K562 (cell line): Measurements from ENCODE around the gene WWOX. TPM values are rescaled to one million over a fixed set of nuclear protein-coding genes. Genes with fewer than 3 reads are reported as not detected.

Experiments
- ATAC-seq: fragments of 200-7000 bp; cut with Tn5 transposase; 3 replicates; pipeline ENCODE4 v1.9.1; 2020; ENCODE audit warnings: moderate library complexity
- BruUV-seq: library from RNA; stranded (reverse); fragments of 400-500 nt; replicated peaks from 2 replicates; lab custom pipeline; 2021; lab: Mats Ljungman, UMichigan
- CTCF ChIA-PET: fragments of 300-600 bp; formaldehyde crosslinking; extraction: SDS; loops from one replicate; lab custom pipeline; 2021; ENCODE audit warnings: low intra/inter-chr PET ratio; lab: Yijun Ruan, JAX
- POLR2A ChIA-PET: fragments of 300-600, 350-650 bp; sonication (Branson Sonifier 250); formaldehyde crosslinking; extraction: SDS; loops from one replicate; lab custom pipeline; 2021; ENCODE audit warnings: antibody characterized with exemption, inconsistent platforms; lab: Yijun Ruan, JAX
- DNase-seq, 4 experiments: peaks; one replicate each; pipeline versions ENCODE4 v3.0.0 to v3.0.0-alpha.2; 2011 to 2018; ENCODE audit warnings: low spot score in 3 of 4, mixed read lengths in 3 of 4; ENCODE audit errors: extremely low read depth in 1 of 4
- FAIRE-seq: peaks from 2 replicates; lab custom pipeline; 2011; peaks lifted over from hg19 to GRCh38; lab: Jason Lieb, UNC
- H2AFZ ChIP-seq: 2 replicates; pipeline ENCODE4 v1.6.0; 2011; ENCODE audit warnings: low read depth, low read length, control low read depth, inconsistent platforms
- H3K27ac ChIP-seq: fragments of 200-600 bp; 3 replicates; pipeline ENCODE4 v1.8.0; 2011; ENCODE audit warnings: low read depth, mild to moderate bottlenecking, control low read depth, inconsistent platforms, low read length, moderate library complexity, mixed read lengths; ENCODE audit errors: extremely low read depth
- H3K27me3 ChIP-seq, 2 experiments: fragments of 300-600 bp in 1 of 2; 2 replicates in 1 of 2; 3 replicates in 1 of 2; pipeline versions ENCODE4 v1.6.0 to v1.8.0; 2011; ENCODE audit warnings: inconsistent platforms in 2 of 2, low read length in 2 of 2, mild to moderate bottlenecking in 1 of 2, mixed read lengths in 1 of 2, moderate library complexity in 1 of 2; ENCODE audit not compliant: control insufficient read depth in 2 of 2, insufficient read depth in 2 of 2
- H3K36me3 ChIP-seq: fragments of 300-600 bp; 3 replicates; pipeline ENCODE4 v1.8.0; 2011; ENCODE audit warnings: mild to moderate bottlenecking, low read length, inconsistent platforms; ENCODE audit not compliant: control insufficient read depth, insufficient read depth
- H3K4me1 ChIP-seq, 2 experiments: fragments of 200-600 bp in 1 of 2; replicated peaks in 1 of 2; 2 replicates in 1 of 2; 3 replicates in 1 of 2; pipeline versions ENCODE4 v1.5.1 to v1.8.0; 2011; ENCODE audit warnings: inconsistent platforms in 2 of 2, low read length in 2 of 2, mild to moderate bottlenecking in 1 of 2, mixed read lengths in 1 of 2, moderate library complexity in 1 of 2; ENCODE audit not compliant: control insufficient read depth in 2 of 2, insufficient read depth in 2 of 2
- H3K4me2 ChIP-seq: 2 replicates; pipeline ENCODE4 v1.6.1; 2011; ENCODE audit warnings: low read length, control low read depth, inconsistent platforms, mixed read lengths; ENCODE audit not compliant: insufficient read depth
- H3K4me3 ChIP-seq: fragments of 200-600 bp; sonication (generic), shearing (Covaris generic); 2 replicates; pipeline ENCODE4 v1.5.1; 2016; ENCODE audit warnings: control low read depth, inconsistent platforms
- H3K79me2 ChIP-seq: fragments of 200-600 bp; 3 replicates; pipeline ENCODE4 v1.8.0; 2011; ENCODE audit warnings: low read length, inconsistent platforms; ENCODE audit not compliant: control insufficient read depth, insufficient read depth
- H3K9ac ChIP-seq, 2 experiments: 2 replicates each; pipeline versions ENCODE4 v1.6.0 to v1.6.1; 2011; ENCODE audit warnings: low read depth in 2 of 2, low read length in 2 of 2, control low read depth in 1 of 2, inconsistent platforms in 1 of 2, mild to moderate bottlenecking in 1 of 2, mixed read lengths in 1 of 2; ENCODE audit not compliant: insufficient read depth in 1 of 2
- H3K9me1 ChIP-seq: one replicate; pipeline ENCODE4 v1.6.0; 2011; ENCODE audit warnings: inconsistent platforms, mild to moderate bottlenecking, low read length, moderate library complexity; ENCODE audit not compliant: control insufficient read depth, insufficient read depth
- H3K9me3 ChIP-seq: replicated peaks from 2 replicates; pipeline ENCODE4 v1.5.1; 2011; ENCODE audit warnings: low read depth, low read length, inconsistent platforms; ENCODE audit not compliant: control insufficient read depth, insufficient read depth
- H4K20me1 ChIP-seq: replicated peaks from 2 replicates; pipeline ENCODE4 v1.6.1; 2011; ENCODE audit warnings: low read length, inconsistent platforms, mixed read lengths; ENCODE audit not compliant: control insufficient read depth, insufficient read depth
- AFF4 ChIP-seq: sonication (generic); formaldehyde crosslinking; IDR thresholded peaks from 2 replicates; pipeline ENCODE4 v1.8.0; 2023; ENCODE audit warnings: mild to moderate bottlenecking, missing genetic modification reagents
- CAMTA2 ChIP-seq: fragments of 250-450 bp; sonication (Bioruptor Pico); conservative IDR thresholded peaks from 2 replicates; pipeline ENCODE4 v1.5.1; 2022
- WGBS: fragments of 100-300 bp; shearing (Covaris generic); methylation state at CpG from one replicate; pipeline ENCODE4 v1.1.6; 2016; ENCODE audit warnings: low coverage, mixed read lengths; ENCODE audit not compliant: insufficient coverage; ENCODE audit errors: missing lambda C conversion rate; 5-methylcytosine and 5-hydroxymethylcytosine counted together
- in situ Hi-C: fragments of 300-500 bp; cut with MboI; formaldehyde crosslinking; loops from 4 replicates; pipeline ENCODE4 v1.15.0; 2018; ENCODE audit warnings: inconsistent platforms, mixed read lengths
- intact Hi-C: fragments of 100-400 bp; cut with micrococcal nuclease; formaldehyde crosslinking; loops from 2 replicates; pipeline ENCODE4 v1.14.2; 2022
- polyA plus RNA-seq, 8 experiments: library from polyadenylated mRNA; depleted of rRNA in 4 of 8; stranded (reverse) in 5 of 8; unstranded in 3 of 8; fragments of >200 nt; fragmentation: Nextera tagmentation in 2 of 8; fragmentation: Illumina TruSeq in 1 of 8; extraction: Ambion mirVana in 2 of 8; extraction: Trizol in 1 of 8; gene quantifications; 2 replicates each; pipeline versions ENCODE4 v1.2.1 to v1.2.3, GENCODE V29; 2011 to 2014; ENCODE audit warnings: inconsistent platforms in 1 of 8, missing spikeins in 1 of 8
- total RNA-seq, 7 experiments: library from RNA; depleted of rRNA in 6 of 7; stranded (reverse); fragments of >200 nt in 6 of 7; fragmentation: Illumina TruSeq in 2 of 7; extraction: Trizol in 2 of 7; gene quantifications; 2 replicates each; pipeline versions ENCODE4 v1.2.1 to v1.2.3, GENCODE V29; 2011 to 2021; ENCODE audit warnings: low replicate concordance in 1 of 7

WWOX gene
- total and polyA plus RNA-seq, 9 of the 15 experiments (the other 6 are each of a cell fraction or from before 2014, with no cell fraction given), result 1.6 to 22.7 (median 8.1) TPM

GRCh38 chr16:78743556-78743955 is 644.1 kb downstream of the WWOX start:
- ChIA-PET CTCF (no interaction called here), POLR2A (no interaction called here)
- in situ Hi-C loops, result no loop called here
- WGBS, result 7% methylated on average over 4 of the region's 4 CpGs
- Histone ChIP-seq H3K27me3 (peaks cover 0 to 28% of the 10 kb centered on the region in 2 experiments; a peak in 2 of 5 replicates), H3K27ac (no peak overlapping the region), H3K9me3 (no peaks in the 10 kb centered on the region; the same call in 1 of the 2 replicates), H3K4me2 (no peak overlapping the region; the same call in 1 of the 2 replicates), H3K9me1 (no peaks in the 10 kb centered on the region), H3K4me3 (no peak overlapping the region), H3K79me2 (no peaks in the 10 kb centered on the region), H3K4me1 (peaks cover 0 to 2% of the 10 kb centered on the region in 2 experiments; a peak in 2 of 5 replicates), H3K36me3 (no peaks in the 10 kb centered on the region), H2AFZ (no peak overlapping the region), H3K9ac (no peak overlapping the region), H4K20me1 (no peaks in the 10 kb centered on the region)
- no peak for TF ChIP-seq CAMTA2
- no peak for TF ChIP-seq AFF4 (CRISPR knock-in tag)
- intact Hi-C loops, result no loop called here
- DNase-seq, result no peak
- FAIRE-seq, result no peak
- ATAC-seq, result no peak
- BruUV-seq, result no TSS peak
